Naive thymus-derived CD8-positive, alpha-beta T cell (primary cell): ENCODE measurements around the gene LGALS12. TPM values are rescaled to one million over a fixed set of nuclear protein-coding genes. Genes with fewer than 3 reads are reported as not detected.

Experiments
- ATAC-seq, 2 donors: fragments of 150-1000 bp; cut with Tn5 transposase in 1 of 2; sonication (Bioruptor Pico), chemical (Tn5 transposase) in 1 of 2; 1 replicate in 1 of 2; 2 replicates in 1 of 2; pipeline ENCODE4 v1.10.0; 2021; ENCODE audit warnings: mild to moderate bottlenecking in 2 of 2, moderate library complexity in 2 of 2
- POLR2A ChIA-PET: fragments of 350-600 bp; sonication (Branson Sonifier 250); formaldehyde crosslinking; loops from one replicate; lab custom pipeline; 2021; ENCODE audit warnings: antibody characterized with exemption; lab: Charles Lee
- DNase-seq, 10 donors: peaks; one replicate each; pipeline versions ENCODE4 v3.0.0 to v3.0.0-alpha.2; 2020 to 2022
- H3K27ac Mint-ChIP-seq, 10 donors: one replicate each; pipeline ENCODE4 v1.8.0; 2020 to 2022; ENCODE audit warnings: mild to moderate bottlenecking in 10 of 10, mixed read lengths in 10 of 10, moderate library complexity in 4 of 10, inconsistent platforms in 1 of 10
- H3K27me3 Mint-ChIP-seq, 5 donors: one replicate each; pipeline ENCODE4 v1.8.0; 2021 to 2022; ENCODE audit warnings: mixed read lengths in 5 of 5
- H3K36me3 Mint-ChIP-seq, 3 donors: one replicate each; pipeline ENCODE4 v1.8.0; 2020 to 2022; ENCODE audit warnings: mixed read lengths in 3 of 3, mild to moderate bottlenecking in 2 of 3, inconsistent platforms in 1 of 3
- H3K4me1 Mint-ChIP-seq, 4 donors: one replicate each; pipeline ENCODE4 v1.8.0; 2021 to 2022; ENCODE audit warnings: mixed read lengths in 4 of 4
- H3K4me3 Mint-ChIP-seq, 10 donors: one replicate each; pipeline ENCODE4 v1.8.0; 2020 to 2022; ENCODE audit warnings: mild to moderate bottlenecking in 10 of 10, mixed read lengths in 10 of 10, moderate library complexity in 6 of 10, inconsistent platforms in 1 of 10
- H3K9me3 Mint-ChIP-seq, 9 donors: one replicate each; pipeline ENCODE4 v1.8.0; 2020 to 2022; ENCODE audit warnings: mixed read lengths in 9 of 9, mild to moderate bottlenecking in 3 of 9, inconsistent platforms in 1 of 9, moderate library complexity in 1 of 9
- polyA plus RNA-seq, 3 donors: library from polyadenylated mRNA; unstranded; fragments of 300-500 nt; fragmentation: Illumina TruSeq; gene quantifications; one replicate each; pipeline ENCODE4 v1.2.3, GENCODE V29; 2021
- total RNA-seq, 8 experiments: library from RNA in 2 of 8; stranded (reverse) in 2 of 8; gene quantifications; one replicate each; pipeline ENCODE4 v1.2.3 and lab custom pipeline; 2021 to 2026

LGALS12 gene
- total RNA-seq (not detected), polyA plus RNA-seq (not detected), total RNA-seq (lab: John Stamatoyannopoulos, UW) (0 to 0.17 (median 0) reads per million in 6 experiments)

DNA sequence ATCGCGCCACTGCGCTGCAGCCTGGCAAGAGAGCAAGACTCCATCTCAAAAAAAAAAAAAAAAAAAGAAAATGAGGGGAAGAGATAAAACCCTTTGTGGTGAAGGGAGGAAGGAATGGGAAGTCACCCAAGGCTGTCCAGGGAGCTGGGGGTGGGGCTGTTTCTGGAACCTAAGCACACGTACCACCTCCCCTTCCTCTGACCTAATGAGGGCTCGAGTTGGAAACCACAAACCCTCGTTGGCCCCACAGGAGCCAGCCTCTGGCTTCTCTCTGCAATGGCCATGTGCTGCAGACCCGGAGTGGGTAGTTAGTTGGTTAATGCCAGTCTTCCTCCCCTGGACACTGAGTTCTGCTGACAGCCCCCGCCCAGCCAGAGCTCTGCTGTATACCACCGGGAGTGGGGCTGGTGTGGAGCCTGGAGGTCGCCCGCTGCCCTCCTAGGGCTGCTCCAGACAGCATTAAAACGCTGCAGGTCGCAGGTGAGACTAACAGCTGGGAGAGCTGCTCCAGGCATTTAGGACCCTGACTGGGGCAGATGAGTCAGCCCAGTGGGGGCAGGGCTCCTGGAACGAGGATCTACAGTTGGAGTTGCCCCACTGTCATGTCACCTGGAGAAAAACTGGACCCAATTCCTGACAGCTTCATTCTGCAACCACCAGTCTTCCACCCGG lies at the start of gene LGALS12:
Gene LGALS12 (plus strand): TSS at position 228 of the 672 bp plus-strand sequence. CDS start 375 bp downstream, at position 603.
- ATAC-seq = no peak
- POLR2A ChIA-PET = interaction anchor here (0.7 kb wide), 1 partner anchor 103 kb away, joined by 6 read pairs; no protein-coding TSS in a partner anchor
- Mint-ChIP-seq H3K4me1 (peaks cover 15 to 34% (median 24%) of the 10 kb centered on the region in 4 donors), H3K9me3 (peaks cover 0 to 4% (median 0%) of the 10 kb centered on the region in 9 donors), H3K27me3 (peaks cover 0 to 3% (median 0%) of the 10 kb centered on the region in 5 donors), H3K27ac (peak within 1 kb of the TSS in 2 of 10 donors; percentile 32 to 81), H3K4me3 (no peak within 1 kb of the TSS), H3K36me3 (peaks cover 0 to under 1% (median 0%) of the 10 kb centered on the region in 3 donors)
- no peak for DNase-seq

GRCh38 chr11:63459586-63459985 lies 46.3 kb upstream of the LGALS12 start:
- peaks cover 0 to 3% (median 0%) of the 10 kb centered on the region in 3 donors for H3K36me3 Mint-ChIP-seq
- no peak overlapping the region for H3K27ac Mint-ChIP-seq
- DNase-seq = no peak
- H3K4me3 Mint-ChIP-seq = no peak overlapping the region
- no peaks in the 10 kb centered on the region for H3K9me3 Mint-ChIP-seq
- POLR2A ChIA-PET = no interaction called here
- H3K27me3 Mint-ChIP-seq = peaks cover 0 to 12% (median 0%) of the 10 kb centered on the region in 5 donors
- no peak for ATAC-seq
- H3K4me1 Mint-ChIP-seq = no peaks in the 10 kb centered on the region

- DNase-seq (no peak), ATAC-seq (no peak)
- peaks cover 0 to 1% (median 0%) of the 10 kb centered on the region in 9 donors for H3K9me3 Mint-ChIP-seq
- H3K27me3 Mint-ChIP-seq = peaks cover 0 to 13% (median 1%) of the 10 kb centered on the region in 5 donors
- peak overlapping the region in 1 of 10 donors; percentile 72 for H3K27ac Mint-ChIP-seq
- H3K4me1 Mint-ChIP-seq = no peaks in the 10 kb centered on the region
- H3K4me3 Mint-ChIP-seq = no peak overlapping the region
- POLR2A ChIA-PET = no interaction called here
- H3K36me3 Mint-ChIP-seq = peaks cover 0 to 3% (median 0%) of the 10 kb centered on the region in 3 donors
Observed at GRCh38 chr11:63462137-63462536, 43.7 kb upstream of the LGALS12 start.

DNA sequence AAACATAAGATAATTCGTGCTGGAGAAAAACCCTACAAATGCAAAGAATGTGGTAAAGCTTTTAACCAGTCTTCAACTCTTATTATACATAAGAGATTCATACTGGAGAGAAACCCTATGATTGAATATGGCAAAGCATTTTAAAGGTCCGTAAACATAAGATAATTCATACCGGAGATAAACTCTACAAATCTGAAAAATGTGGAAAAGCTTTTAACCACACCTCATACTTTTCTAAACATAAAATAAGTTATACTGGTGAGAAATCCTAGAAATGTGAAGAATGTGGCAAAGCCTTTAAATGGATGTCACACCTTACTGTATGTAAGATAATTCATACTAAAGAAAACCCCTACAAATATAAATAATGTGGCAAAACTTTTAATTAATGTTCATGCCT lies 35.6 kb upstream of the LGALS12 start:
- Mint-ChIP-seq H3K27ac (no peak overlapping the region), H3K9me3 (peaks cover 0 to 56% (median 24%) of the 10 kb centered on the region in 9 donors), H3K4me1 (no peaks in the 10 kb centered on the region), H3K27me3 (peaks cover 0 to 15% (median 3%) of the 10 kb centered on the region in 5 donors), H3K4me3 (no peak overlapping the region), H3K36me3 (peaks cover 0 to 23% (median 6%) of the 10 kb centered on the region in 3 donors)
- POLR2A ChIA-PET = no interaction called here
- no peak for ATAC-seq
- no peak for DNase-seq

- Mint-ChIP-seq H3K27me3 (peaks cover 0 to 13% (median 3%) of the 10 kb centered on the region in 5 donors), H3K4me1 (no peaks in the 10 kb centered on the region), H3K9me3 (peaks cover 0 to 65% (median 26%) of the 10 kb centered on the region in 9 donors), H3K27ac (no peak overlapping the region), H3K36me3 (peaks cover 0 to 34% (median 13%) of the 10 kb centered on the region in 3 donors), H3K4me3 (no peak overlapping the region)
- DNase-seq (no peak), ATAC-seq (no peak)
- POLR2A ChIA-PET = no interaction called here
Observed at GRCh38 chr11:63472372-63472771, 33.5 kb upstream of the LGALS12 start.

DNA sequence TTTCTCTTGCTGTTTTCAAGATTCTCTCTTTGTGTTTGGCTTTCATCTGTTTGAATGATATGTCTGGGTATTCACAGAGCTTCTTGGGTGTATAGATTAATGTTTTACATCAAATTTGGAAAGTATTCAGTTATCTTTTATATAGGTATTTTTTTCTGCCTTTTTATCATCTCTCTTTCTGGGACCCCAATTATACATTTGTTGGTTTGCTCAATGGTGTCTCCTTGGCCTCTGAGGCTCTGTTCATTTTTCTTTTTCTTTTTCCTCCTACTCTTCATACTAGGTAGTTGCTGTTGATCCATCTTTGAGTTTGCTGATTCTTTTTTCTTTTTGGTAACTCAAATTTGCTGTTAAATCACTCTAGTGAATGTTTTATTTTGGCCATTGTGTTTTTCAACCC lies 29.3 kb upstream of the LGALS12 start:
- H3K36me3 Mint-ChIP-seq = peaks cover 0 to 11% (median 7%) of the 10 kb centered on the region in 3 donors
- POLR2A ChIA-PET = no interaction called here

GRCh38 chr11:63478896-63479295 lies 27.0 kb upstream of the LGALS12 start:
- Mint-ChIP-seq H3K4me3 (no peak overlapping the region), H3K9me3 (peaks cover 0 to 19% (median 7%) of the 10 kb centered on the region in 9 donors), H3K4me1 (peaks cover 0 to 1% (median 0%) of the 10 kb centered on the region in 4 donors), H3K36me3 (peaks cover 0 to 11% (median 11%) of the 10 kb centered on the region in 3 donors), H3K27me3 (peaks cover 0 to 7% (median 2%) of the 10 kb centered on the region in 5 donors), H3K27ac (no peak overlapping the region)
- peak in 9 of 10 donors; percentile 25 to 79 (median 62) for DNase-seq
- POLR2A ChIA-PET = interaction anchor here (0.6 to 1.0 kb wide), 6 partner anchors 72 to 324 kb away, joined by 3 to 5 read pairs (median 3); no protein-coding TSS in a partner anchor
- ATAC-seq = peak; percentile 68 to 70

More for the DNA sequence above, 29.3 kb upstream of the LGALS12 start:
- H3K9me3 Mint-ChIP-seq = peaks cover 0 to 23% (median 9%) of the 10 kb centered on the region in 9 donors
- H3K4me3 Mint-ChIP-seq = no peak overlapping the region
- H3K4me1 Mint-ChIP-seq = peaks cover 0 to 1% (median 0%) of the 10 kb centered on the region in 4 donors
- no peak overlapping the region for H3K27ac Mint-ChIP-seq
- H3K27me3 Mint-ChIP-seq = peaks cover 0 to 7% (median 3%) of the 10 kb centered on the region in 5 donors
- DNase-seq (no peak), ATAC-seq (no peak)

DNA sequence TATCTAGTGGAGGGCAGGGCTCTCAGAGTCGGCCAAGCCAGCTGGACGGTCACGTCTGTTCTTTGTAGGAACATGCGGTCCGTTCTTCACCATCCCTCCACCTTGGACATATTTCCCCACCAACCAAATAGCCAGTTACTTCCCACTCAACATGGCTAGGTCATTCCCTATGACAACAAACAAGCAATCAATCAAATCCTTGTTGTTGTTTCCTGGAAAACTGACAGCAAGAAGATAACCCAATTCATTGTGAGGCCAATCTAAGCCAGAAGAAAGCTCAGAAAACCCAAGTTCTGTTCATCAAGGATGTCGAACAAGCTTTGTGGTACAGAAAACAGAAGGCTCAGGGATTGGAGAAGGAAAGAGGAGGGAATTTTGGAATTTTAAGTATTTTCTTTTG lies 25.8 kb upstream of the LGALS12 start:
- H3K4me1 Mint-ChIP-seq = peaks cover 0 to 1% (median 0%) of the 10 kb centered on the region in 4 donors
- H3K27me3 Mint-ChIP-seq = peaks cover 0 to 7% (median 2%) of the 10 kb centered on the region in 5 donors
- POLR2A ChIA-PET = no interaction called here
- DNase-seq (no peak), ATAC-seq (no peak)
- no peak overlapping the region for H3K27ac Mint-ChIP-seq
- peaks cover 0 to 31% (median 12%) of the 10 kb centered on the region in 9 donors for H3K9me3 Mint-ChIP-seq
- H3K36me3 Mint-ChIP-seq = peaks cover 0 to 17% (median 17%) of the 10 kb centered on the region in 3 donors
- no peak overlapping the region for H3K4me3 Mint-ChIP-seq

GRCh38 chr11:63485777-63486176 lies 20.1 kb upstream of the LGALS12 start:
- Mint-ChIP-seq H3K4me1 (peaks cover 0 to 3% (median 1%) of the 10 kb centered on the region in 4 donors), H3K4me3 (no peak overlapping the region), H3K27ac (peak overlapping the region in 1 of 10 donors; percentile 51), H3K36me3 (peaks cover 0 to 17% (median 13%) of the 10 kb centered on the region in 3 donors), H3K9me3 (peaks cover 0 to 33% (median 13%) of the 10 kb centered on the region in 9 donors), H3K27me3 (peaks cover 0 to 17% (median 0%) of the 10 kb centered on the region in 5 donors)
- ATAC-seq (no peak), DNase-seq (no peak)
- POLR2A ChIA-PET = no interaction called here

DNA sequence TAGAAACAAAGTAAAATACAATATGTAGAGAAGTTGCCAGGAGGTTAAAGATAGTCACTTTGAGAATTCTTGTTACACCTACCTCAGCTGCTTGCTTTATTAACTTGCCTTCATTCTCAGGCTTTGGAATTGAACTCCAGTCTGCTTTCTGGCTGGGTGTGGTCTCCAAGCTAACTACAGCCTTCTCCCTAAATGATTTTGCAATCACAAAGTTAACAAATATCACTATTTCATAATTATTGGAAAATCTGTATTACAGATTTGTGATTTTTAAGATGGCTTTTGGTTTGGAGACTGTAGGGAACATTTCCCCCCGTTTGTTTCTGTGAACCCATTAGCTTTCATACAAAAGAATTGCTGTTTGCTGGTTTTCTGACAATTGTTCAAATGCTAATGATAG lies 17.1 kb upstream of the LGALS12 start:
- Mint-ChIP-seq H3K9me3 (peaks cover 0 to 28% (median 13%) of the 10 kb centered on the region in 9 donors), H3K27ac (no peak overlapping the region)

DNA sequence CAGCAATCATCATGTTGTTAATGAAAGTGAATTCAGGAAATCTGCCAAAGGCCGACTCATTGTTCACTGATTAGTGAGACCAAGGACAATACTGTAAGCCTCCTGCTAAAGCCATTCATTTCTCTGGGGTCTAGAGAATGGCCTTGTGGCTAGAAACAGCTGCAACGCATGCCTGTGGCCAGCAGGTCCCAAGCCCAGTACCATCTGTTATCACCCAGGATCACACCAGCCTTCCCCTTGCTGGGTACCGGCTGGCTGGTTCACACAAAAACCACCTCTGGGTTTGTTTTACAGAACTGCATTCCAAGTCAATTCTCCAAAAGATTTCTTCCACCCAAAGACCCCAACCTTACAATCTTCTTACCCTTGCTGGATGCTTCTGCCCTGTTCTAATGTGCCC lies 16.0 kb upstream of the LGALS12 start:
- peaks cover 4 to 39% (median 16%) of the 10 kb centered on the region in 5 donors for H3K27me3 Mint-ChIP-seq
- POLR2A ChIA-PET = interaction anchor here (0.8 kb wide), 1 partner anchor 40 kb away, joined by 3 read pairs; no protein-coding TSS in a partner anchor
- no peak for DNase-seq
- peaks cover 4 to 18% (median 13%) of the 10 kb centered on the region in 4 donors for H3K4me1 Mint-ChIP-seq
- H3K9me3 Mint-ChIP-seq = peaks cover 0 to 17% (median 7%) of the 10 kb centered on the region in 9 donors
- ATAC-seq = no peak
- peak overlapping the region in 1 of 10 donors; percentile 28 for H3K27ac Mint-ChIP-seq
- peak overlapping the region in 7 of 10 donors; percentile 26 to 90 (median 69) for H3K4me3 Mint-ChIP-seq
- peaks cover 0 to 11% (median 9%) of the 10 kb centered on the region in 3 donors for H3K36me3 Mint-ChIP-seq

More for the DNA sequence above, 17.1 kb upstream of the LGALS12 start:
- Mint-ChIP-seq H3K36me3 (peaks cover 0 to 14% (median 13%) of the 10 kb centered on the region in 3 donors), H3K4me1 (peaks cover 4 to 18% (median 13%) of the 10 kb centered on the region in 4 donors), H3K4me3 (no peak overlapping the region), H3K27me3 (peaks cover 4 to 33% (median 10%) of the 10 kb centered on the region in 5 donors)
- no peak for ATAC-seq
- POLR2A ChIA-PET = no interaction called here
- DNase-seq = no peak

GRCh38 chr11:63490551-63491239 lies 15.2 kb upstream of the LGALS12 start, which contains the start of gene PLAAT5:
Gene PLAAT5, minus strand, starts transcription at chr11:63491167. Its CDS starts 133 bp downstream, at chr11:63491034.
- peak within 1 kb of the TSS; percentile 69 to 90 (median 86) for H3K4me3 Mint-ChIP-seq
- H3K4me1 Mint-ChIP-seq = peaks cover 4 to 18% (median 13%) of the 10 kb centered on the region in 4 donors
- ATAC-seq (peak; percentile 68 to 80), DNase-seq (peak in 4 of 10 donors; percentile 2 to 21 (median 18))
- H3K36me3 Mint-ChIP-seq = peaks cover 0 to 3% (median 1%) of the 10 kb centered on the region in 3 donors
- H3K9me3 Mint-ChIP-seq = peaks cover 0 to 9% (median under 1%) of the 10 kb centered on the region in 9 donors
- H3K27me3 Mint-ChIP-seq = peaks cover 7 to 33% (median 16%) of the 10 kb centered on the region in 5 donors
- peak within 1 kb of the TSS in 6 of 10 donors; percentile 47 to 88 (median 60) for H3K27ac Mint-ChIP-seq
- POLR2A ChIA-PET = interaction anchor here (0.8 to 2.2 kb wide), 4 partner anchors 39 to 61 kb away, joined by 3 to 7 read pairs (median 5); partner anchors contain the start of gene PLAAT4
